HepG2 (cell line): ENCODE data around the gene SFT2D1. TPM values are rescaled to one million over a fixed set of nuclear protein-coding genes. Genes with fewer than 3 reads are reported as not detected.

Experiments used
- FOSL2 ChIP-seq: sonication (generic); formaldehyde crosslinking; IDR thresholded peaks from 2 replicates; pipeline ENCODE4 v1.4.0; 2020; ENCODE audit warnings: missing genetic modification reagents
- HMGXB4 ChIP-seq, 2 experiments: sonication (generic) in 1 of 2; formaldehyde crosslinking in 1 of 2; IDR thresholded peaks; 2 replicates each; pipeline versions ENCODE4 v1.4.0 to v1.6.1; 2018 to 2020; ENCODE audit warnings: missing genetic modification reagents in 2 of 2, borderline replicate concordance in 1 of 2, low read depth in 1 of 2, mild to moderate bottlenecking in 1 of 2, missing biosample characterization in 1 of 2
- IKZF5 ChIP-seq: IDR thresholded peaks from 2 replicates; pipeline ENCODE4 v1.6.1; 2018; ENCODE audit warnings: missing genetic modification reagents, mild to moderate bottlenecking, missing compliant biosample characterization
- MLX ChIP-seq: IDR thresholded peaks from 2 replicates; pipeline ENCODE4 v1.6.1; 2016
- POGZ ChIP-seq: sonication (generic); formaldehyde crosslinking; IDR thresholded peaks from 2 replicates; pipeline ENCODE4 v1.4.0; 2020; ENCODE audit warnings: mild to moderate bottlenecking, missing genetic modification reagents
- RARA ChIP-seq: IDR thresholded peaks from 2 replicates; pipeline ENCODE4 v1.6.1; 2016; ENCODE audit warnings: missing genetic modification reagents, missing compliant biosample characterization
- SKIL ChIP-seq: sonication (generic); formaldehyde crosslinking; IDR thresholded peaks from 2 replicates; pipeline ENCODE4 v1.8.0; 2022; ENCODE audit warnings: missing genetic modification reagents, mild to moderate bottlenecking, moderate library complexity, borderline replicate concordance
- SMARCE1 ChIP-seq: fragments of 450-650 bp; IDR thresholded peaks from 2 replicates; pipeline ENCODE4 v1.6.1; 2017; ENCODE audit warnings: borderline replicate concordance
- SRSF4 ChIP-seq: fragments of 200-400 bp; formaldehyde crosslinking; IDR thresholded peaks from one replicate; pipeline ENCODE4 v1.6.1; 2018; ENCODE audit warnings: mild to moderate bottlenecking, low read depth, low read length, moderate library complexity; ENCODE audit not compliant: poor library complexity, severe bottlenecking
- ZBTB8A ChIP-seq: sonication (generic); formaldehyde crosslinking; IDR thresholded peaks from 2 replicates; pipeline ENCODE4 v1.4.0; 2020; ENCODE audit warnings: mild to moderate bottlenecking, low read depth, missing genetic modification reagents, borderline replicate concordance
- ZNF18 ChIP-seq: sonication (generic); formaldehyde crosslinking; IDR thresholded peaks from 2 replicates; pipeline ENCODE4 v1.8.0; 2022; ENCODE audit warnings: mild to moderate bottlenecking, missing genetic modification reagents; ENCODE audit not compliant: insufficient replicate concordance
- ZNF280D ChIP-seq: sonication (generic); formaldehyde crosslinking; IDR thresholded peaks from 2 replicates; pipeline ENCODE4 v1.5.1; 2020; ENCODE audit warnings: mild to moderate bottlenecking, missing genetic modification reagents
- ZNF282 ChIP-seq: fragments of 450-650 bp; IDR thresholded peaks from 2 replicates; pipeline ENCODE4 v1.6.1; 2018; ENCODE audit not compliant: partially characterized antibody
- ZNF639 ChIP-seq: conservative IDR thresholded peaks from 2 replicates; pipeline ENCODE4 v1.6.1; 2018; ENCODE audit warnings: missing genetic modification reagents
- ZNF674 ChIP-seq: sonication (generic); formaldehyde crosslinking; IDR thresholded peaks from 2 replicates; pipeline ENCODE4 v1.5.0; 2020; ENCODE audit warnings: low read depth, mild to moderate bottlenecking, missing genetic modification reagents
- polyA plus RNA-seq, 8 experiments: library from polyadenylated mRNA; depleted of rRNA in 3 of 8; stranded (reverse) in 7 of 8; unstranded in 1 of 8; fragments of >200 nt; fragmentation: Illumina TruSeq in 4 of 8; extraction: Trizol in 4 of 8; gene quantifications; 2 replicates each; pipeline versions ENCODE4 v1.2.1 to v1.2.3, GENCODE V29; 2011 to 2016; ENCODE audit warnings: low read depth in 4 of 8, missing spikeins in 1 of 8, mixed read lengths in 1 of 8; ENCODE audit not compliant: insufficient read depth in 1 of 8
- total RNA-seq, 5 experiments: library from RNA; depleted of rRNA; stranded (reverse); fragments of >200 nt; fragmentation: Illumina TruSeq; extraction: Trizol; gene quantifications; 2 replicates each; pipeline ENCODE4 v1.2.3, GENCODE V29; 2016; ENCODE audit warnings: low read depth in 1 of 5

The SFT2D1 gene
- total and polyA plus RNA-seq, 2 of the 13 experiments (the other 11 are each of a cell fraction or from before 2014, with no cell fraction given), result 115 to 147 TPM

GRCh38 chr6:166387642-166388289, 45.4 kb upstream of the SFT2D1 start (continued):
- TF ChIP-seq ZBTB8A (CRISPR knock-in tag) (no peak), SMARCE1 (no peak), ZNF18 (CRISPR knock-in tag) (no peak), ZNF639 (0 out of 2 replicates have a peak, but pooled peaks have one; percentile 21), IKZF5 (peak; percentile 84), RARA (CRISPR knock-in tag) (peak; percentile 95), ZNF282 (no peak), SRSF4 (no peak), SKIL (CRISPR knock-in tag) (peak; percentile 51; the same call in 1 of the 2 replicates), HMGXB4 (CRISPR knock-in tag; IDR thresholded peaks at IDR 0.05; ENCODE audit: borderline replicate concordance in 1 of 2, low read depth in 1 of 2) (peak in 1 of 2 experiments; percentile 36; a peak in 2 of 4 replicates), MLX (CRISPR knock-in tag) (no peak), POGZ (peak; percentile 51; the same call in 1 of the 2 replicates), ZNF280D (CRISPR knock-in tag) (no peak), ZNF674 (CRISPR knock-in tag) (no peak), FOSL2 (CRISPR knock-in tag) (peak; percentile 74)
